Measurements from ENCODE around the gene PHACTR1. TPM values are rescaled to one million over a fixed set of nuclear protein-coding genes. Genes with fewer than 3 reads are reported as not detected.

The PHACTR1 gene
- total RNA-seq, 6 experiments from 2014 or later, result 0.20 to 3.5 (median 0.93) TPM

GRCh38 chr6:12969966-12970365 is 253.4 kb downstream of the PHACTR1 start:
- no peak for ATAC-seq
- Histone ChIP-seq H3K4me3 (no peak overlapping the region), H3K4me1 (no peaks in the 10 kb centered on the region), H3K27ac (no peak overlapping the region), H3K9me3 (no peaks in the 10 kb centered on the region), H3K27me3 (no peaks in the 10 kb centered on the region), H3K36me3 (no peaks in the 10 kb centered on the region)
- 67% methylated on average over 2 of the region's 2 CpGs for WGBS (ENCODE audit: insufficient coverage, low coverage, low lambda C conversion rate, missing lambda C conversion rate)
- intact Hi-C loops (cut with DNase I), result no loop called here
- DNase-seq, result no peak
- no peak for TF ChIP-seq CTCF (IDR thresholded peaks at IDR 0.05)
- no peak for TF ChIP-seq POLR2A (IDR thresholded peaks at IDR 0.05)

GRCh38 chr6:12973386-12973785 is 256.8 kb downstream of the PHACTR1 start:
- DNase-seq (no peak), ATAC-seq (no peak)
- H3K27me3 ChIP-seq, result no peaks in the 10 kb centered on the region
- 27% methylated on average over 4 of the region's 4 CpGs for WGBS (ENCODE audit: insufficient coverage, low coverage, low lambda C conversion rate, missing lambda C conversion rate)
- H3K9me3 ChIP-seq, result no peaks in the 10 kb centered on the region
- intact Hi-C loops (cut with DNase I), result no loop called here
- H3K4me3 ChIP-seq, result no peak overlapping the region
- H3K27ac ChIP-seq, result no peak overlapping the region
- TF ChIP-seq CTCF (IDR thresholded peaks at IDR 0.05), result no peak
- TF ChIP-seq POLR2A (IDR thresholded peaks at IDR 0.05), result no peak
- no peaks in the 10 kb centered on the region for H3K36me3 ChIP-seq
- no peaks in the 10 kb centered on the region for H3K4me1 ChIP-seq

- H3K4me1 ChIP-seq, result no peaks in the 10 kb centered on the region
- ATAC-seq (no peak), DNase-seq (no peak)
- no peaks in the 10 kb centered on the region for H3K36me3 ChIP-seq
- intact Hi-C loops (cut with DNase I), result no loop called here
- no peak overlapping the region for H3K27ac ChIP-seq
- no peaks in the 10 kb centered on the region for H3K27me3 ChIP-seq
- H3K4me3 ChIP-seq, result no peak overlapping the region
- WGBS (ENCODE audit: insufficient coverage, low coverage, low lambda C conversion rate, missing lambda C conversion rate), result 59% methylated on average over 2 of the region's 2 CpGs
- TF ChIP-seq CTCF (IDR thresholded peaks at IDR 0.05), result no peak
- TF ChIP-seq POLR2A (IDR thresholded peaks at IDR 0.05), result no peak
- no peaks in the 10 kb centered on the region for H3K9me3 ChIP-seq
Measured at GRCh38 chr6:12974551-12974950, 258.0 kb downstream of the PHACTR1 start.

GRCh38 chr6:12976366-12976765 is 259.8 kb downstream of the PHACTR1 start:
- TF ChIP-seq POLR2A (IDR thresholded peaks at IDR 0.05), result no peak
- TF ChIP-seq CTCF (IDR thresholded peaks at IDR 0.05), result no peak
- H3K9me3 ChIP-seq, result no peaks in the 10 kb centered on the region
- ATAC-seq (no peak), DNase-seq (no peak)
- intact Hi-C loops (cut with DNase I), result no loop called here
- no peaks in the 10 kb centered on the region for H3K4me1 ChIP-seq
- no peaks in the 10 kb centered on the region for H3K27me3 ChIP-seq
- no peak overlapping the region for H3K27ac ChIP-seq
- H3K36me3 ChIP-seq, result no peaks in the 10 kb centered on the region
- H3K4me3 ChIP-seq, result no peak overlapping the region
- WGBS (ENCODE audit: insufficient coverage, low coverage, low lambda C conversion rate, missing lambda C conversion rate), result 55% methylated on average over 5 of the region's 5 CpGs

- Histone ChIP-seq H3K36me3 (no peaks in the 10 kb centered on the region), H3K4me3 (no peak overlapping the region), H3K27me3 (no peaks in the 10 kb centered on the region), H3K27ac (no peak overlapping the region), H3K9me3 (no peaks in the 10 kb centered on the region), H3K4me1 (no peaks in the 10 kb centered on the region)
- DNase-seq (no peak), ATAC-seq (no peak)
- no peak for TF ChIP-seq CTCF (IDR thresholded peaks at IDR 0.05)
- no peak for TF ChIP-seq POLR2A (IDR thresholded peaks at IDR 0.05)
- 80% methylated on average over 1 of the region's 3 CpGs for WGBS (ENCODE audit: insufficient coverage, low coverage, low lambda C conversion rate, missing lambda C conversion rate)
- intact Hi-C loops (cut with DNase I), result no loop called here
Measured at GRCh38 chr6:12977206-12977605, 260.6 kb downstream of the PHACTR1 start.
